Measurements from ENCODE around the gene GRHPR.
"Not testable (repeated sequence)": the region's sequence is repeated elsewhere in the genome, so short reads cannot be mapped to it uniquely, and the experiment has no call there.

GRHPR gene

DNA sequence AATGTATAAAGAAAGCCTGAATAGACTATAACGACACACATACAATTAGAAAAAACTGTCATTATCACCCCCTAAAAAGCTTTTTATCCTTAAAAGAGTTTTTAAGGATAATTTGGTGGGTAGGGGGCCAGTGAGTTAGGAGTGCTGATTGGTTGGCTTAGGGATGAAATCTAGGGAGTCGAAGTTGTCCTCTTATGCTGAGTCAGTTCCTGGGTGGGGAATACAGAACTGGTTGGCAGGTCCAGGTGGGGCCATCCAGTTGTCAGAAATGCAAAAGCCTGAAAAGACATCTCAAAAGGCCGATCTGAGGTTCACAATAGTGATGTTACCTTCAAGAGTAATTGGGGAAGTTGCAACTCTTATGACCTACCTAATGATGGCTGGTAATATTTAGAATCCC lies 29.1 kb downstream of the GRHPR start:
- no peak for DNase-seq

DNA sequence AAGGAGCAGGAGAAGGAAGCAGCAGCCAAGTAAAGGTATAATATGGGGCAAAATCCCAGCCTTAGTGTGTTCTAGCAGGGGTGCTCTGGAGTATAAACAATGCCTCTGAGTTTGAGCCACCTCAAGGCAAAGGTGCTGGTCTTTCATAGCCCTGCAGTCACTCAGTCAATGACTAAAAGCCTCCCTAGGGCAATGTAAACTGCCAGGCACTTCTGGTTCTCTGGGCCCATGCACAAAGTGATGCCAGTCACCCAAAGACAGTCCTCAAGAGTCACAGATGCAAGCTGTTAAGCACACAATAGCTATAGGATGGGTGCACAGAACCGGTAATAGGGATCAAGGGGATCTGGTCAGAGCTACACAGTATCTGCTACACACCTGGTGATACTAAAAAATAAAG lies 30.1 kb downstream of the GRHPR start:
- no peak for DNase-seq

GRCh38 chr9:37453827-37454226 lies 31.3 kb downstream of the GRHPR start:
- no peak for DNase-seq

GRCh38 chr9:37454238-37454637 lies 31.7 kb downstream of the GRHPR start:
- no peak for DNase-seq

DNA sequence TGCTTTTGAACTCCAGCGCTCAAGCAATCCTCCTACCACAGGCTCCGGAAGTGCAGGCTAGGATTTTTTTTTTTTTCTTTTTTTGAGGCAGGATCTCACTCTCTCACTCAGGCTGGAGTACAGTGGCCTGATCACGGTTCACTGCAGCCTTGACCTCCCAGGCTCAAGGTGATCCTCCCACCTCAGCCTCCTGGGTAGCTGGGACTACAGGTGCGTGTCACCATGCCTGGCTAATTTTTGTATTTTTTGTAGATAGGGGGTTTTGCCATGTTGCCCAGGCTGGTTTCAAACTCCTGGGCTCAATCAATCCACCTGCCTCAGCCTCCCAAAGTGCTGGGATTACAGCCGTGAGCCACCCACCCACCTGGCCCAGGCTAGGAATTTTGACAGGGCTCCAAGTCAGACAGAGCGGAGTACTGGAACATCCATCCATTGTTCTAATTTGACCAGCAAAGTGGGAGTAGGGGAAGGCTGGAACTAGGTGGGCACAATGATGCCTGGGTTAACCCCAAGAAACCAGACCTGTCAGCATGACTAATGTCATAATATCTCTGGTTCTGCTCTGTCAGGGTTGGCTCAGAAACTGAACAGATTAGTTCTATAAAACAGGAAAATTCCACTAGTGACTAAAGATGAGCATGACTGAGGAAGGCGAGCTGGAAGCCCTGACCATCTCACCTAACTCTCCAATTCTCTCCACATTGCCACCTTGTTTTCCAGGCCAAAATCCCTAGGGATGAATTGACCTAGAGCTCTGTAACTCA lies 33.6 kb downstream of the GRHPR start:
- DNase-seq: no peak

- no peak for DNase-seq
Measured at GRCh38 chr9:37456817-37457216, 34.3 kb downstream of the GRHPR start.

DNA sequence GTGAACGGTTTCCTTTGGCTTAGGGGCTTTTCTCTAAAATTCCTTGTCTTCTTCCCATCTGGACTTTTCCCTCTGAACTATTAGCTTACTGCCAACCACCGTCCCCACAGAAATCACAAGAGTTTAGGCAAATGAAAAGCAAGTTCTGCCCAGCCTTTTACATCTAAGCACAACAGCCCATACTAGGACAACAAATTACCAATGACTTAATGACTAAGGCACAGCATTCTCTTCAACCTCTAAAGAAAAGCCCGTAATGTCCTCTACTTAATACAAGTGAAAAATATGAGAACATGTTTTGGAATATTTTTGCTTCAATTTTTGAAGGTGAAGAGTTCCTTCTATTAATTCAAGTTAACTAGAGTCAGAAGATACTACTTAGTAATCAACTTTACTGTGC lies 41.5 kb downstream of the GRHPR start:
- no peak for DNase-seq

GRCh38 chr9:37464426-37465248 lies 42.1 kb downstream of the GRHPR start:
- peak; percentile 92 for DNase-seq

- peak; percentile 99 for DNase-seq
Measured at GRCh38 chr9:37465249-37466036, 42.9 kb downstream of the GRHPR start, which contains the start of gene ZBTB5. Gene ZBTB5 (minus strand): TSS chr9:37465450. CDS start chr9:37442551, 22,899 bp downstream.

DNA sequence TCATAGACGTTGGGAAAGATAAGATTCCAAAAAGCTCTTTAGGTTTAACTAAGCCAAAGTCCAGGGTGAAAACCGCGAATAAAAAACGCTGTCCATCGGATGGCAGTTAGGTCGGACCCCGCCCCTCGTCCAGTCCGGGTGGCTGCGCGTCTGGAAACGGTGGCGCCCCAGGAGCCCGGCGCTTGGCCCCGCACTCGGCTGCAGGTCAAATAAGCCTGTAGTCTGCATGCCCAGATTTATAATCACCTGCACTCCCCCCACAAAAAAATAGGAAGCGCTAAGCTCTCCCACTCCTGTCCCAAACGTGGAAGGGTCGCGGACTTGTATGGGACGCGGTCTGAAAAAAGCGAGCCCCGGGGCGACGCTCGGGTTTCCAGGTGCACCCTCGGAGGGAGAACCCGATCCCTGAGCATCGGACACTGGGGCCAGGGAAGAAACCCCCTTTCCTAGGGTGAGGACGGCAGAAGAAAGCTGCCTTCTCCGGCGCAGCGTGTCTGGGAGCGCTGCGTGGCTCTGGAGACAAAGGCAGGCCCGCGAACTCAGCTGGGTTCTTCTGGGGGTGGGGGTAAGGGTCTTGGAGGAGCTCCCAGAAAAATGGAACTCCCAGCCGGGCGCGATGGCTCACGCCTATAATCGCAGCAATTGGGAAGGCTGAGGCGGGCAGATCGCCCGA lies 43.7 kb downstream of the GRHPR start:
- peak; percentile 95 for DNase-seq

DNA sequence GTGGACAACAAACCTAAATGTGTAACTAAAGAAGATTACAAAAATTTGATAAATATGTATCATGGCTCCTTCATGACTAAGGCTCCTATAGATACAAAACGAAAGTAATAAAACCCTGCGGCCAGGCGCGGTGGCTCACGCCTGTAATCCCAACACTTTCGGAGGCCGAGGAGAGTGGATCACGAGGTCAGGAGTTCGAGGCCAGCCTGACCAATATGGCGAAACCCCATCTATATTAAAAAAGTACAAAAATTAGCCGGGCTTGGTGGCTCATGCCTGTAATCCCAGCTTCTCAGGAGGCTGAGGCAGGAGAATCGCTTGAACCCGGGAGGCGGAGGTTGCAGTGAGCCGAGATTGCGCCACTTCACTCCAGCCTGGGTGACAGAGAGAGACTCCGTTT lies 45.0 kb downstream of the GRHPR start:
- not testable (repeated sequence) for DNase-seq

DNA sequence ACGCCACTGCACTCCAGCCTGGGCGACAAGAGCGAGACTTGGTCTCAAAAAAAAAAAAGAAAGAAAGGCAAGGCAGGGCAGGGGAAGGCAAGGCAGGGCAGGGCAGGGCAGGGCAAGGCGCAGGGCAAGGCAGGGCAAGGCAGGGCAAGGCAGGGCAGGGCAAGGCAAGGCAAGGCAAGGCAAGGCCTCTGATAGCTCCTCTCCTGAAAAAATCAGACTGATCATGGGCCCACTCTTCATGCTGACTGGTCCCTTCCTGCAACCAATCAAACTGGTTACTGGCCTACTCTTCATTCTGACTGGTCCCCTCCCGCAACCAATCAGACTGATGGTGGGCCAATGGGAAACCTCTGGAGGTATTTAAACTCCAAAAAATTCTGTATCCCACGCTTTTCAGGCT lies 46.1 kb downstream of the GRHPR start:
- no peak for DNase-seq

DNA sequence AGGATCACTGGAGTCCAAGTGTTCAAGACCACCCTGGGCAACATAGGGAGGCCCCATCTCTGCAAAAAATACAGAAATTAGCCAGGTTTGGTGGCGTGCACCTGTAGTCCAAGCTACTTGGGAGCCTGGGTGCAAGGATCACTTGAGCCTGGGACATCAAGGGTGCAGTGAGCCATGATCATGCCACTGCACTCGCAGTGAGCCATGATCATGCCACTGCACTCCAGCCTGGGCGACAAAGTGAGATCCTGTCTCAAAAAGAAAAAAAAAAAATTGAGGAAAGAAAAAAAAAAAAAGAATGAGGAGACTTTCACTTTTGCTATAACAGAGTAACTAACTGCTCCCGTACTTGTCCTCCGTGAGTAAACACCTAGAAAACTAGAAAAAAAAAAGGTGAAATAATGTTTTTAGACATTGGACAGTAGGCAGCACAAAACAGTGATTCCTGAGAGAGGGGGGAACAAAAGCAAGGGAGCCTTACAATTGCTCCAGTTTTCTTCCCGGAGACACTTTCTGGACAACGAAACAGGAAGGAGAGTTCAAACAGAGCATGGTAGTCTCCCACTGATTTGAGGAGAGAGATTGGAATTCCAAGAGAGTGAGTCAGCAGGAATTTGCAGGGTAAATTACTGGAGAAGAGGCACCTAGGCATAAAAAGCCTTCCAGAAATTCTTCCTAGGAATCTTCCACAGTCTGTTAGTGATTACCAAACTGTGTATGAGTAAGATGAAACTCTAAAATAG lies 49.6 kb downstream of the GRHPR start:
- peak; percentile 16 for DNase-seq

DNA sequence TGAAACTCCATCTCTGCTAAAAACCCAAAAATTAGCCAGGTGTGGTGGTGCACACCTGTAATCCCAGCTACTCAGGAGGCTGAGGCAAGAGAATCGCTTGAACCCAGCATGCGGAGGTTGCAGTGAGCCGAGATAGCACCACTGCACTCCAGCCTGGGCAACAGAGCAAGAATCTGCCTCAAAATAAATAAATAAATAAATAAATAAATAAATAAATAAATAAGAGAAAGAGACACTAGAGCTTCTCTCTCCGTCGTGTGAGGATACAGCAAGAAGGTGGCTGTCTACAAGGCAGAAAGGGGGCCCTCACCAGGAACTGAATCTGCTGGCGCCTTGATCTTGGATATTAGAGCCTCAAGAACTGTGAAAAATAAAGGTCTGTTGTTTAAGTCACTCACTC lies 51.5 kb downstream of the GRHPR start:
- not testable (repeated sequence) for DNase-seq

DNA sequence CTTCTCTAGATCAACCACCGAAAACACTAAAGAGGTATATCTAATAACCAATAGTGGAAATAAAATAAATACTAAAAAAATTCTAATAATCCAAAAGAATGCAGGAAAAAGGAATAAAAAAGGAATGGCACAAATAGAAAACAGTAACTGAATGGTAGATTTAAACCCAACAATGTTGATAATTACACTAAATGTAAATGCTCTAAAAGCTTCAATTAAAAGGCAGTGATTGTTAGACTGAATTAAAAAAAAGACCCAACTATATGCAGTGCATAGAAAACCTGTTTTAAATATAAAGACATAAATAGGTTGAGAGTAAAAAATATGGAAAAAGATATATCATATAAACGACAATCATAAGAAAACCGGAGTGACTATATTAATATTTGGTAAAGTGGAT lies 51.9 kb downstream of the GRHPR start:
- no peak for DNase-seq

GRCh38 chr9:37476930-37477329 lies 54.4 kb downstream of the GRHPR start:
- no peak for DNase-seq

DNA sequence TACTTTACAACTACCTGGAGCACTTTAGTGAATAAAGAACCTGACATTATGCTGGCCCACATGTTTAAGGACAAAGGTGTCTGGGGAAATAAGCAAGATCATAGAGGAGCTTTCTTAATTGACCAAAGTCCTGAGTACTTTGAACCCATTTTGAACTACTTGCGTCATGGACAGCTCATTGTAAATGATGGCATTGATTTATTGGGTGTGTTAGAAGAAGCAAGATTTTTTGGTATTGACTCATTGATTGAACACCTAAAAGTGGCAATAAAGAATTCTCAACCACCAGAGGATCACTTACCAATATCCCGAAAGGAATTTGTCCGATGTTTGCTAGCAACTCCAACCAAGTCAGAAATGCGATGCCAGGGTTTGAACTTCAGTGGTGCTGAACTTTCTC lies 54.9 kb downstream of the GRHPR start:
- DNase-seq: not testable (repeated sequence)

- DNase-seq: not testable (repeated sequence)
Measured at GRCh38 chr9:37477987-37478619, 55.6 kb downstream of the GRHPR start.

GRCh38 chr9:37480759-37481158 lies 58.3 kb downstream of the GRHPR start:
- no peak for DNase-seq

GRCh38 chr9:37485389-37486255 lies 63.1 kb downstream of the GRHPR start, which contains the start of gene POLR1E:
Gene POLR1E (plus strand): TSS chr9:37485948. CDS start chr9:37486048, 100 bp downstream.
- peak; percentile 94 for DNase-seq
